HEK293 (cell line): ENCODE data around the gene PTPRR.

Source experiments
- ZNF140 ChIP-seq: fragments of 450-650 bp; formaldehyde crosslinking; IDR thresholded peaks from 2 replicates; pipeline ENCODE4 v1.5.1; 2016; ENCODE audit warnings: missing biosample characterization, missing genetic modification characterization
- ZNF510 ChIP-seq: fragments of 450-650 bp; formaldehyde crosslinking; IDR thresholded peaks from 2 replicates; pipeline ENCODE4 v1.5.1; 2018; ENCODE audit warnings: mild to moderate bottlenecking, missing genetic modification characterization, missing biosample characterization; ENCODE audit not compliant: insufficient replicate concordance
- ZNF660 ChIP-seq: fragments of 450-650 bp; IDR thresholded peaks from 2 replicates; pipeline ENCODE4 v1.5.1; 2018; ENCODE audit warnings: missing biosample characterization, mild to moderate bottlenecking, missing genetic modification characterization
- ZNF76 ChIP-seq: fragments of 450-650 bp; formaldehyde crosslinking; IDR thresholded peaks from 2 replicates; pipeline ENCODE4; 2016; ENCODE audit warnings: low read depth, missing biosample characterization, missing genetic modification characterization, borderline replicate concordance
- ZNF837 ChIP-seq: fragments of 450-650 bp; formaldehyde crosslinking; IDR thresholded peaks from 2 replicates; pipeline ENCODE4 v1.5.1; 2016; ENCODE audit warnings: missing biosample characterization, missing genetic modification characterization
- TF ChIP-seq, protein P1 (sequence below): fragments of 450-650 bp; formaldehyde crosslinking; IDR thresholded peaks from 2 replicates; pipeline ENCODE4 v1.5.1; 2016; ENCODE audit warnings: missing biosample characterization, missing genetic modification characterization
- TF ChIP-seq, protein P2 (sequence below): fragments of 450-650 bp; formaldehyde crosslinking; IDR thresholded peaks from 2 replicates; pipeline ENCODE4 v1.5.1; 2016; ENCODE audit warnings: missing biosample characterization, missing genetic modification characterization
- TF ChIP-seq, protein P3 (sequence below): sonication (generic); formaldehyde crosslinking; IDR thresholded peaks from 2 replicates; pipeline ENCODE4 v1.8.1; 2022; ENCODE audit warnings: mild to moderate bottlenecking, moderate library complexity, missing genetic modification reagents
- TF ChIP-seq, protein P4 (sequence below): fragments of 450-650 bp; formaldehyde crosslinking; optimal IDR thresholded peaks from 2 replicates; pipeline ENCODE3; 2016; ENCODE audit warnings: missing biosample characterization, mild to moderate bottlenecking, missing genetic modification characterization
- TF ChIP-seq, protein P5 (sequence below): fragments of 450-650 bp; IDR thresholded peaks from 2 replicates; pipeline ENCODE4 v1.5.1; 2018; ENCODE audit warnings: missing biosample characterization, mild to moderate bottlenecking, missing genetic modification characterization
- TF ChIP-seq, protein P6 (sequence below): fragments of 450-650 bp; formaldehyde crosslinking; IDR thresholded peaks from 2 replicates; pipeline ENCODE4 v1.5.1; 2016; ENCODE audit warnings: missing biosample characterization, missing genetic modification characterization, borderline replicate concordance
- TF ChIP-seq, protein P7 (sequence below): fragments of 450-650 bp; formaldehyde crosslinking; IDR thresholded peaks from 2 replicates; pipeline ENCODE4 v1.5.1; 2016; ENCODE audit warnings: missing biosample characterization, missing genetic modification characterization

DNA sequence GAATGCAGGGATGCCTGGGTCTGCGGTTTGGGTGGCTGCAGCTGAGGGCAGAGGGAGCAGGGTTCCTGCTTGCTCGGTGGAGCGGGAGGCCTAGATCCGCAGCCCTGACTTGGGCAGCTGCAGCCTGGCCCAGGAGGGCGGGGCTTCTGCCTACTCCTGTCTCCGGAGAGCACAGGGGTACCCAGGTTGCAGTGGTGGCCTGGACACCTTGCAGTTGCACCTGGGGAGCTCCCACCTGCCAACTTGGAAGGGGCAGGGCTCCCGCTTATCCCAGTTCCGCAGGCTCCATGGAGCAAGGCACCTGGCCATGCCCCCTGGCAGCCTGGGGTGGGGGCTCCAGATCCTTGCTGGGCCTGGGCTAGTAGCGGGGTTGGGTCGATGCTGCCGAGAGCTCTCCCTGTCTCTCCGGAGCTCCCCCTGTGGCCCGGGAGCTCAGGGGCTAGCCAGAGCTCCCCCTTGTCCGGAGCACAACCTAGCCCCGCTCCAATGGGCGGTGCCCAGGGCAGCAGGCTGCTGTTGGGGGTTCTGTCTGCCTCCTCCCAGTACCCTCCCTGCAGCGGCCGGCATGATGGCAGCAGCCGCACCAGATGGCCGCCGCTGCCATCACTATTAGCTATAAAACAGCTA is 136.4 kb downstream of the PTPRR start:
- TF ChIP-seq, protein P1, sequence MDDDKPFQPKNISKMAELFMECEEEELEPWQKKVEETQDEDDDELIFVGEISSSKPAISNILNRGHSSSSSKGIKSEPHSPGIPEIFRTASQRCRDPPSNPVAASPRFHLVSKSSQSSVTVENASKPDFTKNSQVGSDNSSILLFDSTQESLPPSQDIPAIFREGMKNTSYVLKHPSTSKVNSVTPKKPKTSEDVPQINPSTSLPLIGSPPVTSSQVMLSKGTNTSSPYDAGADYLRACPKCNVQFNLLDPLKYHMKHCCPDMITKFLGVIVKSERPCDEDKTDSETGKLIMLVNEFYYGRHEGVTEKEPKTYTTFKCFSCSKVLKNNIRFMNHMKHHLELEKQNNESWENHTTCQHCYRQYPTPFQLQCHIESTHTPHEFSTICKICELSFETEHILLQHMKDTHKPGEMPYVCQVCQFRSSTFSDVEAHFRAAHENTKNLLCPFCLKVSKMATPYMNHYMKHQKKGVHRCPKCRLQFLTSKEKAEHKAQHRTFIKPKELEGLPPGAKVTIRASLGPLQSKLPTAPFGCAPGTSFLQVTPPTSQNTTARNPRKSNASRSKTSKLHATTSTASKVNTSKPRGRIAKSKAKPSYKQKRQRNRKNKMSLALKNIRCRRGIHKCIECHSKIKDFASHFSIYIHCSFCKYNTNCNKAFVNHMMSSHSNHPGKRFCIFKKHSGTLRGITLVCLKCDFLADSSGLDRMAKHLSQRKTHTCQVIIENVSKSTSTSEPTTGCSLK, result no peak
- TF ChIP-seq, protein P2, sequence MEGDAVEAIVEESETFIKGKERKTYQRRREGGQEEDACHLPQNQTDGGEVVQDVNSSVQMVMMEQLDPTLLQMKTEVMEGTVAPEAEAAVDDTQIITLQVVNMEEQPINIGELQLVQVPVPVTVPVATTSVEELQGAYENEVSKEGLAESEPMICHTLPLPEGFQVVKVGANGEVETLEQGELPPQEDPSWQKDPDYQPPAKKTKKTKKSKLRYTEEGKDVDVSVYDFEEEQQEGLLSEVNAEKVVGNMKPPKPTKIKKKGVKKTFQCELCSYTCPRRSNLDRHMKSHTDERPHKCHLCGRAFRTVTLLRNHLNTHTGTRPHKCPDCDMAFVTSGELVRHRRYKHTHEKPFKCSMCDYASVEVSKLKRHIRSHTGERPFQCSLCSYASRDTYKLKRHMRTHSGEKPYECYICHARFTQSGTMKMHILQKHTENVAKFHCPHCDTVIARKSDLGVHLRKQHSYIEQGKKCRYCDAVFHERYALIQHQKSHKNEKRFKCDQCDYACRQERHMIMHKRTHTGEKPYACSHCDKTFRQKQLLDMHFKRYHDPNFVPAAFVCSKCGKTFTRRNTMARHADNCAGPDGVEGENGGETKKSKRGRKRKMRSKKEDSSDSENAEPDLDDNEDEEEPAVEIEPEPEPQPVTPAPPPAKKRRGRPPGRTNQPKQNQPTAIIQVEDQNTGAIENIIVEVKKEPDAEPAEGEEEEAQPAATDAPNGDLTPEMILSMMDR (tag by site-specific recombination), result no peak
- TF ChIP-seq, protein P3, sequence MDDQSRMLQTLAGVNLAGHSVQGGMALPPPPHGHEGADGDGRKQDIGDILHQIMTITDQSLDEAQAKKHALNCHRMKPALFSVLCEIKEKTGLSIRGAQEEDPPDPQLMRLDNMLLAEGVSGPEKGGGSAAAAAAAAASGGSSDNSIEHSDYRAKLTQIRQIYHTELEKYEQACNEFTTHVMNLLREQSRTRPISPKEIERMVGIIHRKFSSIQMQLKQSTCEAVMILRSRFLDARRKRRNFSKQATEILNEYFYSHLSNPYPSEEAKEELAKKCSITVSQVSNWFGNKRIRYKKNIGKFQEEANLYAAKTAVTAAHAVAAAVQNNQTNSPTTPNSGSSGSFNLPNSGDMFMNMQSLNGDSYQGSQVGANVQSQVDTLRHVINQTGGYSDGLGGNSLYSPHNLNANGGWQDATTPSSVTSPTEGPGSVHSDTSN (CRISPR knock-in tag), result no peak
- TF ChIP-seq, protein P4, sequence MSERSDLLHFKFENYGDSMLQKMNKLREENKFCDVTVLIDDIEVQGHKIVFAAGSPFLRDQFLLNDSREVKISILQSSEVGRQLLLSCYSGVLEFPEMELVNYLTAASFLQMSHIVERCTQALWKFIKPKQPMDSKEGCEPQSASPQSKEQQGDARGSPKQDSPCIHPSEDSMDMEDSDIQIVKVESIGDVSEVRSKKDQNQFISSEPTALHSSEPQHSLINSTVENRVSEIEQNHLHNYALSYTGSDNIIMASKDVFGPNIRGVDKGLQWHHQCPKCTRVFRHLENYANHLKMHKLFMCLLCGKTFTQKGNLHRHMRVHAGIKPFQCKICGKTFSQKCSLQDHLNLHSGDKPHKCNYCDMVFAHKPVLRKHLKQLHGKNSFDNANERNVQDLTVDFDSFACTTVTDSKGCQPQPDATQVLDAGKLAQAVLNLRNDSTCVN (tag by site-specific recombination), result no peak
- TF ChIP-seq, protein P5, sequence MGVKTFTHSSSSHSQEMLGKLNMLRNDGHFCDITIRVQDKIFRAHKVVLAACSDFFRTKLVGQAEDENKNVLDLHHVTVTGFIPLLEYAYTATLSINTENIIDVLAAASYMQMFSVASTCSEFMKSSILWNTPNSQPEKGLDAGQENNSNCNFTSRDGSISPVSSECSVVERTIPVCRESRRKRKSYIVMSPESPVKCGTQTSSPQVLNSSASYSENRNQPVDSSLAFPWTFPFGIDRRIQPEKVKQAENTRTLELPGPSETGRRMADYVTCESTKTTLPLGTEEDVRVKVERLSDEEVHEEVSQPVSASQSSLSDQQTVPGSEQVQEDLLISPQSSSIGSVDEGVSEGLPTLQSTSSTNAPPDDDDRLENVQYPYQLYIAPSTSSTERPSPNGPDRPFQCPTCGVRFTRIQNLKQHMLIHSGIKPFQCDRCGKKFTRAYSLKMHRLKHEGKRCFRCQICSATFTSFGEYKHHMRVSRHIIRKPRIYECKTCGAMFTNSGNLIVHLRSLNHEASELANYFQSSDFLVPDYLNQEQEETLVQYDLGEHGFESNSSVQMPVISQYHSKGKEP (tag by site-specific recombination), result no peak
- TF ChIP-seq ZNF837 (tag by site-specific recombination), result no peak
- TF ChIP-seq ZNF140 (tag by site-specific recombination), result no peak
- no peak for TF ChIP-seq ZNF510 (tag by site-specific recombination)
- TF ChIP-seq, protein P6, sequence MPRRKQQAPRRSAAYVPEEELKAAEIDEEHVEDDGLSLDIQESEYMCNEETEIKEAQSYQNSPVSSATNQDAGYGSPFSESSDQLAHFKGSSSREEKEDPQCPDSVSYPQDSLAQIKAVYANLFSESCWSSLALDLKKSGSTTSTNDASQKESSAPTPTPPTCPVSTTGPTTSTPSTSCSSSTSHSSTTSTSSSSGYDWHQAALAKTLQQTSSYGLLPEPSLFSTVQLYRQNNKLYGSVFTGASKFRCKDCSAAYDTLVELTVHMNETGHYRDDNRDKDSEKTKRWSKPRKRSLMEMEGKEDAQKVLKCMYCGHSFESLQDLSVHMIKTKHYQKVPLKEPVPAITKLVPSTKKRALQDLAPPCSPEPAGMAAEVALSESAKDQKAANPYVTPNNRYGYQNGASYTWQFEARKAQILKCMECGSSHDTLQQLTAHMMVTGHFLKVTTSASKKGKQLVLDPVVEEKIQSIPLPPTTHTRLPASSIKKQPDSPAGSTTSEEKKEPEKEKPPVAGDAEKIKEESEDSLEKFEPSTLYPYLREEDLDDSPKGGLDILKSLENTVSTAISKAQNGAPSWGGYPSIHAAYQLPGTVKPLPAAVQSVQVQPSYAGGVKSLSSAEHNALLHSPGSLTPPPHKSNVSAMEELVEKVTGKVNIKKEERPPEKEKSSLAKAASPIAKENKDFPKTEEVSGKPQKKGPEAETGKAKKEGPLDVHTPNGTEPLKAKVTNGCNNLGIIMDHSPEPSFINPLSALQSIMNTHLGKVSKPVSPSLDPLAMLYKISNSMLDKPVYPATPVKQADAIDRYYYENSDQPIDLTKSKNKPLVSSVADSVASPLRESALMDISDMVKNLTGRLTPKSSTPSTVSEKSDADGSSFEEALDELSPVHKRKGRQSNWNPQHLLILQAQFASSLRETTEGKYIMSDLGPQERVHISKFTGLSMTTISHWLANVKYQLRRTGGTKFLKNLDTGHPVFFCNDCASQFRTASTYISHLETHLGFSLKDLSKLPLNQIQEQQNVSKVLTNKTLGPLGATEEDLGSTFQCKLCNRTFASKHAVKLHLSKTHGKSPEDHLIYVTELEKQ (tag by site-specific recombination), result no peak
- no peak for TF ChIP-seq ZNF660 (tag by site-specific recombination)
- TF ChIP-seq ZNF76 (tag by site-specific recombination), result no peak
- TF ChIP-seq, protein P7, sequence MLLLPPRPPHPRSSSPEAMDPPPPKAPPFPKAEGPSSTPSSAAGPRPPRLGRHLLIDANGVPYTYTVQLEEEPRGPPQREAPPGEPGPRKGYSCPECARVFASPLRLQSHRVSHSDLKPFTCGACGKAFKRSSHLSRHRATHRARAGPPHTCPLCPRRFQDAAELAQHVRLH (tag by site-specific recombination), result no peak
